DND-41 (cell line): Measurements from ENCODE around the gene MINDY4B.

ENCODE experiments used
- EZH2 ChIP-seq: IDR thresholded peaks from 3 replicates; pipeline ENCODE4 v1.6.1; 2012; ENCODE audit warnings: borderline replicate concordance, low read depth, mild to moderate bottlenecking, moderate library complexity, low read length, inconsistent platforms; ENCODE audit not compliant: severe bottlenecking
- TF ChIP-seq, protein P1 (sequence below): IDR thresholded peaks from 2 replicates; pipeline ENCODE4 v1.5.1; 2012; ENCODE audit warnings: borderline replicate concordance, low read length, moderate library complexity, mild to moderate bottlenecking; ENCODE audit not compliant: poor library complexity, severe bottlenecking; ENCODE audit errors: extremely low read depth

DNA sequence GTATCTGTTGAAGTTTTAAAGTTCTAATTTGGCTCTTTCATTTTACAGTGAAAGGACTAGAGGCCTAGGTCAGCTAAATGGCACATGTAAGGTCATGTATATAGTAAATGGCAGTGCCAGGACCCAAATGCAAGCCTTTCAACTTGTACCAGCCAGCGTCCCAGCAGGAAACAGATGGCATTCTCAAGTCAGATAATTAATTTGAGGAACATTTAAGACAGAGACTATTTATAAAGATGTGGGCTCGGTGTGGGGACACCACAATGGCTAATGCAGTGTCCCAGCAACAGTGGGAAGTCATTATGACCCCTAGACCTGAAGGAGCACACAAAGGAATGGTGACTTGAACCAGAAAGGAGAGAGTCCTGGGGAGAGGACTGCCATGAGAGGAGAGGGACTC, 6.1 kb downstream of the MINDY4B start:
- TF ChIP-seq, protein P1, sequence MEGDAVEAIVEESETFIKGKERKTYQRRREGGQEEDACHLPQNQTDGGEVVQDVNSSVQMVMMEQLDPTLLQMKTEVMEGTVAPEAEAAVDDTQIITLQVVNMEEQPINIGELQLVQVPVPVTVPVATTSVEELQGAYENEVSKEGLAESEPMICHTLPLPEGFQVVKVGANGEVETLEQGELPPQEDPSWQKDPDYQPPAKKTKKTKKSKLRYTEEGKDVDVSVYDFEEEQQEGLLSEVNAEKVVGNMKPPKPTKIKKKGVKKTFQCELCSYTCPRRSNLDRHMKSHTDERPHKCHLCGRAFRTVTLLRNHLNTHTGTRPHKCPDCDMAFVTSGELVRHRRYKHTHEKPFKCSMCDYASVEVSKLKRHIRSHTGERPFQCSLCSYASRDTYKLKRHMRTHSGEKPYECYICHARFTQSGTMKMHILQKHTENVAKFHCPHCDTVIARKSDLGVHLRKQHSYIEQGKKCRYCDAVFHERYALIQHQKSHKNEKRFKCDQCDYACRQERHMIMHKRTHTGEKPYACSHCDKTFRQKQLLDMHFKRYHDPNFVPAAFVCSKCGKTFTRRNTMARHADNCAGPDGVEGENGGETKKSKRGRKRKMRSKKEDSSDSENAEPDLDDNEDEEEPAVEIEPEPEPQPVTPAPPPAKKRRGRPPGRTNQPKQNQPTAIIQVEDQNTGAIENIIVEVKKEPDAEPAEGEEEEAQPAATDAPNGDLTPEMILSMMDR, result no peak
- no peak for TF ChIP-seq EZH2
